ENCODE data around the gene TUBGCP3. TPM values are rescaled to one million over a fixed set of nuclear protein-coding genes. Genes with fewer than 3 reads are reported as not detected.

Gene TUBGCP3
- total RNA-seq, 1 donor from 2014 or later = 22.4 TPM

DNA sequence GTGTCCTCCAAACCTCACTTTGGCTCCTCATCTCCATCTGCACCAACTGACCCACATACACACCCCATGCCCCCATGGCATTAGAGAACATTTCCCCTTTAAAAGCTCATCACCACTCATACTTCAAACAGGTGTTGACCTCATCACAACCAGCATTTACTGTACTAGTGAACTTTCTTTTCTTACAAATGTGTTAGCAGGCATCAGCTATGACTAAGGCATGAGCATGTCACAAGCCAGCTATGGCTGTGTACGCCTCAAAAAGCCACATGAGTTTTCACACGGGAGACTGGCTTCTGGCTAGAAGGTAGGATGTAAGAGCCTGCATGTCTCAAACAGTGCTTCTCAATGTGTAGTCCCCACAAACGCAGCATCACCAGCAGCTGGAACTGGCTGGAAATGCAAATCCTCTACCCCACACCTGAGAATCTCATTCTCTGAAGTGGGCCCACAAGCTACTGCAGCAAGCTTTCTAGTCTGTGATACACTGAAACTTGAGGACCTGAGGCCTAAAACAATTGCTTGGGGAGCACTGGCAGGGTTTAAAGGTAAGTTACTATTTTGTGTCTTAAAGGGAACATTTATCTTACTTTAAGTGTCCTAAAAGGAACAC, 66.8 kb downstream of the TUBGCP3 start:
- Histone ChIP-seq H3K4me3 (no peak overlapping the region), H3K4me1 (no peaks in the 10 kb centered on the region), H3K9me3 (no peaks in the 10 kb centered on the region), H3K27me3 (no peaks in the 10 kb centered on the region), H3K36me3 (peaks cover 42 to 70% of the 10 kb centered on the region in 2 donors), H3K27ac (no peak overlapping the region)
- TF ChIP-seq, protein P1, sequence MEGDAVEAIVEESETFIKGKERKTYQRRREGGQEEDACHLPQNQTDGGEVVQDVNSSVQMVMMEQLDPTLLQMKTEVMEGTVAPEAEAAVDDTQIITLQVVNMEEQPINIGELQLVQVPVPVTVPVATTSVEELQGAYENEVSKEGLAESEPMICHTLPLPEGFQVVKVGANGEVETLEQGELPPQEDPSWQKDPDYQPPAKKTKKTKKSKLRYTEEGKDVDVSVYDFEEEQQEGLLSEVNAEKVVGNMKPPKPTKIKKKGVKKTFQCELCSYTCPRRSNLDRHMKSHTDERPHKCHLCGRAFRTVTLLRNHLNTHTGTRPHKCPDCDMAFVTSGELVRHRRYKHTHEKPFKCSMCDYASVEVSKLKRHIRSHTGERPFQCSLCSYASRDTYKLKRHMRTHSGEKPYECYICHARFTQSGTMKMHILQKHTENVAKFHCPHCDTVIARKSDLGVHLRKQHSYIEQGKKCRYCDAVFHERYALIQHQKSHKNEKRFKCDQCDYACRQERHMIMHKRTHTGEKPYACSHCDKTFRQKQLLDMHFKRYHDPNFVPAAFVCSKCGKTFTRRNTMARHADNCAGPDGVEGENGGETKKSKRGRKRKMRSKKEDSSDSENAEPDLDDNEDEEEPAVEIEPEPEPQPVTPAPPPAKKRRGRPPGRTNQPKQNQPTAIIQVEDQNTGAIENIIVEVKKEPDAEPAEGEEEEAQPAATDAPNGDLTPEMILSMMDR (IDR thresholded peaks at IDR 0.05) = no peak
- no peak for DNase-seq (ENCODE audit: low spot score in 2 of 2)
- intact Hi-C loops (cut with DNase I) = no loop called here

DNA sequence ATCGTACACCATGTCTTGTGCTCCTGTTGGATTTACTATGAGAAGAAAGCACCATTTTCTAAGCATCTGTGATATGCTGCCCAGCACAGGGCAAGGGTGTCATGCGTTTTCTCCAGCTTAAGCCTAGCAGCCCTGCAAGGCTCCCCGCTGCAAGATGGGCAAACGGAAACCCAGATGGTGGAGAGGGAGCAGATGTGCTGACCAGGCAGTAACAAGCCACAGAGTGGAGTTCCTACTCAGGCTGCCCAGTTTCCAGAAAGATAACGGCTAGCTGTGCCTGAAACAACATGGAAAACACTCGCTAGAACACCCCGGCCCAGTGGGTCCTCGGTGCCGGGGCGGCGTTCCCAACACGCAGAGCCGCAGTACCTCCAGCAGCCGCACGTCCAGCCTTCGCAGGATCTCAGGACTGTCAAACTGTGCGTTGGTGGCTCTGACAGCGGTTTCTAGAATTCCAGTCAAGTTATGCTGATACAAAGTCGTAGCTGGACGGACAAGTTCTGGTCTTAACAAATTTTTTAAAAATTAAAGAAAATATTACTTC, 68.4 kb downstream of the TUBGCP3 start:
- H3K27ac ChIP-seq = no peak overlapping the region
- H3K4me3 ChIP-seq = no peak overlapping the region
- intact Hi-C loops (cut with DNase I) = no loop called here
- no peaks in the 10 kb centered on the region for H3K9me3 ChIP-seq
- TF ChIP-seq, protein P1 (IDR thresholded peaks at IDR 0.05) = no peak
- DNase-seq (ENCODE audit: low spot score in 2 of 2) = no peak
- H3K36me3 ChIP-seq = peaks cover 52 to 77% of the 10 kb centered on the region in 2 donors
- H3K27me3 ChIP-seq = no peaks in the 10 kb centered on the region
- no peaks in the 10 kb centered on the region for H3K4me1 ChIP-seq

DNA sequence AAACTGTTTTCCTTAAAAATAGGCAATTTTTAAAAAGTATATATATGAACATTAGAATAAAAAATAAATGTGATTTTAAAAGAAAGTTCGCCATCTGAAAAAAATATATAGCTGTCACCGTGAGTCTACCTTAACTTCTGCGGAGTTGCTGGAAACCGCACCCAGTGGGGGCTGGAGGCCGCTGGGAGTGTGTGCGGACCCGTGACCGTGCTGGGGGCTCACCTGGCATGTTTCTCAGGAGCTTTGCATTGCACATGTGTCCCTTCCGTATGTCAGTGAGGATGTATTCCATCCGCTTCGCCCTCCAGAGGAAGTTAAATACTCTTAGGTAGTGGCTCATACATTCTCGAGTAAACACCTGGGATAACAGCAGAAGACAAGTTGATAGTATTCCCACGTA, 71.7 kb downstream of the TUBGCP3 start:
- DNase-seq (ENCODE audit: low spot score in 2 of 2) = no peak

DNA sequence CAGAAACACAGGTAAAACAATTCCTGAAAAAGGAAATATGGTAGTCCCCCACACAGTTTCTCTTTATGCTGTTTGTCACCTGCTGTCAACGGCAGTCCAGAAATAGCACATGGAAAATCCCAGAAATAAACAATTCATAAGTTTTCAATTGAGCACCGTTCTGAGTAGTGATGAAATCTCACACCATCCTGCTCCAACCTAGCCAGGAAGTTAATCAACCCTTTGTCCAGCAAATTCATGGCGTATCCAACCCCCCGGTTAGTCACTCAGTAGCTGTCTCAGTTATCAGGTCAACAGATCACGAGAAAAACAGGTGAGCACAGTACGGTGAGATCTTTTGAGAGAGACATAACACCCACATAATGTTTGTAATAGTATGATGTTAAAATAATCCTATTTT, 74.2 kb downstream of the TUBGCP3 start:
- no peaks in the 10 kb centered on the region for H3K27me3 ChIP-seq
- H3K27ac ChIP-seq = no peak overlapping the region
- H3K9me3 ChIP-seq = no peaks in the 10 kb centered on the region
- TF ChIP-seq, protein P1 (IDR thresholded peaks at IDR 0.05) = no peak
- H3K4me3 ChIP-seq = no peak overlapping the region
- intact Hi-C loops (cut with DNase I) = loop anchor here (5.0 kb wide), 1 partner anchor 94 kb away; no protein-coding TSS in a partner anchor
- peaks cover 34 to 44% of the 10 kb centered on the region in 2 donors for H3K36me3 ChIP-seq
- no peak for DNase-seq (ENCODE audit: low spot score in 2 of 2)
- no peaks in the 10 kb centered on the region for H3K4me1 ChIP-seq

More for the DNA sequence above, 71.7 kb downstream of the TUBGCP3 start:
- intact Hi-C loops (cut with DNase I) = no loop called here
- peaks cover 36 to 59% of the 10 kb centered on the region in 2 donors for H3K36me3 ChIP-seq
- TF ChIP-seq, protein P1 (IDR thresholded peaks at IDR 0.05) = no peak
- no peak overlapping the region for H3K4me3 ChIP-seq
- no peak overlapping the region for H3K27ac ChIP-seq
- H3K4me1 ChIP-seq = no peaks in the 10 kb centered on the region
- no peaks in the 10 kb centered on the region for H3K27me3 ChIP-seq
- no peaks in the 10 kb centered on the region for H3K9me3 ChIP-seq

DNA sequence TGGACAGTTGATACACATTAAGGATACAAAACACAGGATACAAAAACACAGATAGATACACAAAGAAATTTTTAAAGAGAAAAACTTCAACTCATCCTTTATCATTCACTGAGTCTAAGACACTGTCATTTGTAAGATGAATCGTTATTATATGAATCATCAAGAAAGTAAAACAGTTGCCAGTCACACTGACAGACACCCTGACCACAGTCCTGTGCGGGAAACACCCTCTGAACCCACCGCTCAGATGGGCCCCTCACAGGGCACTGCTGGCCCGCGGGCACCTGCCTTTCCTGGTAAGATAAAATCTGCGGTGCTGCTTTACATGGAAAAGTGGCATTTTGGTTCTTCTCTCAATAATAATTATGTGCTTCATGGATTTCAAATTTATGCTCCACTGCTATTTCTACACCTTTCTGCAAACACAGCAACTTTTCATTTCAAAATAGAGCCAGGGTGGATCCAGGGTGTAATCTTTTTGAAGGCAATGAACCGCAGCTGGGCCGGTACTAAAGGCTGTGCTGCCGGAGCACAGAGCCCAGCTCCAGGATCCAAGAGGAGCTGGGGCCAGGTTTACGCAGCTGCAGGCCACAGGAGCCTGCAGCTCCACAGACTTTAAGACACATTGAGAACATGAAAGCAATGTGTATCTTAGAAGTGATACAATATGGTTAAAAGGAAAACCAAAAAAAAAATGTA, 76.8 kb downstream of the TUBGCP3 start:
- TF ChIP-seq, protein P1 (IDR thresholded peaks at IDR 0.05) = no peak
- Histone ChIP-seq H3K27ac (no peak overlapping the region), H3K4me1 (no peaks in the 10 kb centered on the region), H3K27me3 (no peaks in the 10 kb centered on the region), H3K4me3 (no peak overlapping the region), H3K9me3 (no peaks in the 10 kb centered on the region), H3K36me3 (peaks cover 25 to 45% of the 10 kb centered on the region in 2 donors)
- intact Hi-C loops (cut with DNase I) = loop anchor here (5.0 kb wide), 1 partner anchor 96 kb away; no protein-coding TSS in a partner anchor
- DNase-seq (ENCODE audit: low spot score in 2 of 2) = no peak

Data from ascending aorta (tissue), 2 donors.